ENCODE data around the gene AEBP1.

Gene AEBP1

GRCh38 chr7:44144968-44145478 lies 40.9 kb downstream of the AEBP1 start:
- DNase-seq (ENCODE audit: low spot score) = peak; percentile 32
- TF ChIP-seq CTCF (IDR thresholded peaks at IDR 0.05; ENCODE audit: extremely low read depth, missing control alignments) = no peak

- TF ChIP-seq CTCF (IDR thresholded peaks at IDR 0.05; ENCODE audit: extremely low read depth, missing control alignments) = no peak
Measured at GRCh38 chr7:44145479-44145968, 41.4 kb downstream of the AEBP1 start.

GRCh38 chr7:44145969-44146911 lies 42.1 kb downstream of the AEBP1 start:
- TF ChIP-seq CTCF (IDR thresholded peaks at IDR 0.05; ENCODE audit: extremely low read depth, missing control alignments) = no peak
- DNase-seq (ENCODE audit: low spot score) = peak; percentile 84

More at GRCh38 chr7:44145479-44145968, 41.4 kb downstream of the AEBP1 start:
- DNase-seq (ENCODE audit: low spot score) = no peak

DNA sequence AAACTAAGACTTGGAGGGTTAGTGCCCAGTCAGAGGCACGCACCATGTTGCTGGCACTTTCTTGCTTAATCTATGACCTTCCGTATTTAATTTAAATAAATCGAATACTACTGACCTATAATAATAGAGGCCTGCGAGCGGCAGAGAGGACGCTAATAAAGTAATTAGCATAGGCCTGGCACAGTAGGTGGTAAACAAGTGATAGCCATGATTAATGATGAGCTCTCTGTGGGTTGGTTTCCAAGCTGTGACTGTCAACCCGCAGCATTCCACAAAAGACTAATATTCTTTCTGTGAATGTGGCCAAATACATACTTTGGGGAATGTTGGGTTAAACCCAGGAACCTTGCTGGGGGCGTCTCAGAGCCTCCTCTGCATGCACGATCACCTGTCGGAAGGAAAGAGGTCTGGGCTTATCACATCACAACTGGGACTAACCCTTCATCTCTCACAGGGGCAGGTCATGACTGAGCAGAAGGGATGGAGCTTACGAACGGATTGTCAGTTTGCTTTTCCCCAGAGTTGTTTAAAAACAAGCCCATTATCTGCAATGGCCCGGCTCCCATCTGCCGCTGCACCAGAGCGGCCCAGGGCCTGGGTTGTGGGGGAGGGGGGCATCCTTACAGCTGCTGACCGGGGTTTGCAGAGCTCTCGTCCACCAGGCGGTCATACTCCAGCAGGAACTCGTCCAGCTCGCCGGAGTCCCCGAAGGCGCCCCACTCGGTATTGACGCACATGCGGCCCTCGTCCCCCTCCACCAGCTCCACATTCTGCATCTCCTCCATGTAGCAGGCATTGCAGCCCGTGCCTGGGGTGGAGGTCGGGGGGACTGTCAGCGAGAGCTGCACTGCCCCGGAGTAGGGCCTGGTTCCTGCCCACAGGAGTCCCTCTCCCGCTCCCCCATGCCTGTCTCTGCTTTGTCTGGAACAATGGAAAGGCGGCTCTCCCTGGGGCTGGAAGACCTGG lies 43.2 kb downstream of the AEBP1 start:
- DNase-seq (ENCODE audit: low spot score) = no peak
- no peak for TF ChIP-seq CTCF (IDR thresholded peaks at IDR 0.05; ENCODE audit: extremely low read depth, missing control alignments)

DNA sequence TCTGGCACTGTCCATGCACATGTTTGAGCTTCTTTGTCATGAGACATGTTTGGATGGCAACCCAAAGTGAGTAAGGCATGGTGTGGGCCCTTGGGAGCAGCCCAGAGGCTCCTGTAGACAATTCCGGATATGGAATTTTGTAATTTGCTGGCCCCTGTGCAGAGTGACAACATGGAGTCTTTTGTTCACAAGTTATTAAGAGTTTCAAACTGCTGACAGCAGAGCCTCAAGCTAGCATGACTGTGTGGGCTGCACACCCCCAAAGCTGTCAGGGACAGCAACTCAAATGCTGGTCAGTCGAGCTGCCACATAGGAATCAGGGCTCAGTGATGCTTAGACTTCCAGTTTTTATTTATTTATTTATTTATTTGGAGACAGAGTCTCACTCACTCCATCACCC lies 44.0 kb downstream of the AEBP1 start:
- no peak for TF ChIP-seq CTCF (IDR thresholded peaks at IDR 0.05; ENCODE audit: extremely low read depth, missing control alignments)
- no peak for DNase-seq (ENCODE audit: low spot score)

- no peak for TF ChIP-seq CTCF (IDR thresholded peaks at IDR 0.05; ENCODE audit: extremely low read depth, missing control alignments)
- DNase-seq (ENCODE audit: low spot score) = no peak
Measured at GRCh38 chr7:44148961-44149536, 44.9 kb downstream of the AEBP1 start.

Measured in GM20000 (cell line).